HFF-Myc (cell line): ENCODE results near the gene EMD.

Experiments used
- DNase-seq: peaks from one replicate; pipeline ENCODE4 v3.0.0-alpha.2; 2011; ENCODE audit warnings: low read depth; ENCODE audit errors: extremely low read depth
- H3K4me3 ChIP-seq: replicated peaks from 2 replicates; pipeline ENCODE4 v1.5.1; 2011; ENCODE audit warnings: low read depth, mild to moderate bottlenecking, control low read depth, low read length
- TF ChIP-seq, protein P1 (sequence below): IDR thresholded peaks from 2 replicates; pipeline ENCODE4 v1.5.1; 2012; ENCODE audit warnings: mild to moderate bottlenecking, low read depth, low read length, control low read depth; ENCODE audit errors: missing control alignments

EMD gene

DNA sequence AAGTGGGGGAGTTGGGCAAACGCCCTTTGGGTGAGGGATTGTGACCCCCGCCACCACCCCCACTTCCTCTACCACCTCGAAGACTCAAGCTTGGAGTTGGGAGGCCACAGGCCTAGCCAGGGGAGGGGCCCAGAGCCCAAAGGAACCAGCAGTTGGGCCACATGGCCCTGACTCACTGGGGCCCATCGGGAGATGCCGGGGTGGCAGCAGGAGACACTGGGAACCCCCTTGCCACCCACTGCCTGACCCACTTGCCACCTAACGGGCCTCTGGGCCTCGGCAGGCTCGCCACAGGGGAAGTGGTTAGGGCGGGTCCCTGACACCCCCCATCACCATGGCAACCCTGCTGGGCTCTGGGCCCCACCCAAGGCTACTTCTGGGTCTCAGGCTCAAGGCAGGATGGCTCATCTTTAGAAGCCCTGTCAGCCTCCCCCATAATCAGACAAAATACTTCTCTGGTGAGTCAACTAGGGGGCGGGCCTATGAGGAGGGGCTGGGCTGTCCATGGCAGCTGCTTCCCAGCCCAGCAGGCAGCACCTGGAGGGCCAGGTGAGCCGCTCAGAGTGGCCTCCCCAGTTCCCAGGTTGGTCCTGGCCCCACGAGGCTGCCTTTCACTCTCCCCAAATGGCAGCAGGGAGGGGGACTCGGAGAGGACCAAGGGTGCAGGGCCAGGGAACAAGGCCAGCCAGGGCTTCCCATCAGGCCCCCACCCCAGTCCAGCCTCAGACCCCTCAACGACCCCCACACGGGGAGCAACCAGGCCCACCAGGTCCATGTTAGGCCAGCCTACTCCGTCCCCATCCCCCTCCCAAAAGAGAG is 10.3 kb upstream of the EMD start:
- TF ChIP-seq, protein P1, sequence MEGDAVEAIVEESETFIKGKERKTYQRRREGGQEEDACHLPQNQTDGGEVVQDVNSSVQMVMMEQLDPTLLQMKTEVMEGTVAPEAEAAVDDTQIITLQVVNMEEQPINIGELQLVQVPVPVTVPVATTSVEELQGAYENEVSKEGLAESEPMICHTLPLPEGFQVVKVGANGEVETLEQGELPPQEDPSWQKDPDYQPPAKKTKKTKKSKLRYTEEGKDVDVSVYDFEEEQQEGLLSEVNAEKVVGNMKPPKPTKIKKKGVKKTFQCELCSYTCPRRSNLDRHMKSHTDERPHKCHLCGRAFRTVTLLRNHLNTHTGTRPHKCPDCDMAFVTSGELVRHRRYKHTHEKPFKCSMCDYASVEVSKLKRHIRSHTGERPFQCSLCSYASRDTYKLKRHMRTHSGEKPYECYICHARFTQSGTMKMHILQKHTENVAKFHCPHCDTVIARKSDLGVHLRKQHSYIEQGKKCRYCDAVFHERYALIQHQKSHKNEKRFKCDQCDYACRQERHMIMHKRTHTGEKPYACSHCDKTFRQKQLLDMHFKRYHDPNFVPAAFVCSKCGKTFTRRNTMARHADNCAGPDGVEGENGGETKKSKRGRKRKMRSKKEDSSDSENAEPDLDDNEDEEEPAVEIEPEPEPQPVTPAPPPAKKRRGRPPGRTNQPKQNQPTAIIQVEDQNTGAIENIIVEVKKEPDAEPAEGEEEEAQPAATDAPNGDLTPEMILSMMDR: no peak
- DNase-seq: peak; percentile 78
- H3K4me3 ChIP-seq: peak overlapping the region; percentile 88

DNA sequence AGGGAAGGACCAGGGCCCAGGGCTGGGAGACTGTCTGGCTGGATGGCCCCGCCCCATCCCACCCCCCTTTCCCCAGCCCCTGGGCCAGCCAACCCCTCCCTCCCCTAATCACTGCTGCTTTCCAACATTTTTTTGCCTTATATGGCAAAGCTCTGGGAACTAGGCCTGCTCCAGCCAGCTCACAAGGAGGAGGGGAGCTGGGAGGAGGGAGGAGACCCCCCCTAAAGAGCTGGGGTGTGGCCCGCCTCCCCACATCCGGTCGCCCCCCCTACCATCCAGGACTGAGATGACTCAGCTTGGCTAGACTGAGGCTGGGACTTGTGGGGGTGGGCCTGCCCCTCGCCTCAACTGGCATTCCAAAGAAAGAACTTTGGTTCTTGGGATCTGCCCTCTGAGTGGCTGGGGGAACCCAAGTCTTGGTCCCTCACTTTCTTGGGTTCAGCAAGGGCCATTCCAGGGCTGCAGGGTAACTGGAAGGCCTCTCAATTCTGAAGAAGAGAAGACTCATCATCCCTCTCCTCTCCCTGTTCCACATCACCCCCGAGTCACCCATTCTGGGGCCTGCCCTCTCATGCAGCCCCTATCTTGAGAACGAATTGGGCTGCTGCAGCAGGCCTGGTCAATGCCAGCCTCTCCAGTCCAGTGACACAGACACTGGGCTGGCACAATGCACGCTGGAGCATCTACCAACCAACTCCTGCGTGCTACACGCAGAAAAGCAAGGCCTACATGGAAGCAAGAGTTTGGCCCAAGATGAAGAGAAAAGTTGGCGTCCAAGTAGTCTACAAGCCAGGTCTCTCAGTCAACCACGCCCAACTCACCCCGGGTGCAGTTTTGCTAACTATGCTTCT is 9.4 kb upstream of the EMD start:
- TF ChIP-seq, protein P1: no peak
- peak overlapping the region; percentile 88 for H3K4me3 ChIP-seq
- DNase-seq: peak; percentile 81

DNA sequence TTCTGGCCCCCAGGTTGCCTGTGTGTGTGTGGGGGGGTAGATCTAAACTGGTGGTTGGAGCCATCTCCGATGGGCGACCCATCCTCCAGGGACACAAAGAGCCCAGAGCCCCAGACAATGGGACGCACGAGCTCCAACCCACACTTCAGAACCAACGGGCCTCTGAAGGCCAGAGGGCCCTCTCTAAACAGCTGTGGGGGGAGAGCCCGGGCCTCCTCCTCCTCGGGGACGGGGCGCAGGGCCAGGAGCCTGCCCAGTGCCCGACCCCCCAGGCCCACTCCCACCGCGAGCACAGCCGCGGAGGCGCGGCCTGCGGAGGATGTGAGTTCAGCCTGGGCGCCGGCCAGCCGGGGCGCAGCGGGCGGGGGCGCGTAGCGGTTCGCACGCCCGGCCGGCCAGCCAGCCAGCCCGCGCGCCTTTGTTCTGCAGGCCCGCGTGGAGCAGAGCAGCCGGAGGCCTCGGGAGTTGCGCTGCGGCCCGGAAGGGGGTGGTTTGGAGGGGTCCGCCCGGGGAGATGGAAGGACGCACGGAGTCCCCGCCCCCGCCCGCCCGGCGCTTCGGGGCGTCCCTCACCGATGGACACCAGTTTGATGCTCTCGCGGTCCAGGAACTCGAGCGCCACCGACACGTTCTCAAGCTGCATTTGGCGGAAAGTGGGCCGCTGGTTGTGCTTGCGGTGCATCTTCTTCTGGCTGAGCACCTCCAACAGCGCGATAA is 8.6 kb upstream of the EMD start:
- TF ChIP-seq, protein P1: no peak
- no peak for DNase-seq
- peak overlapping the region; percentile 88 for H3K4me3 ChIP-seq

DNA sequence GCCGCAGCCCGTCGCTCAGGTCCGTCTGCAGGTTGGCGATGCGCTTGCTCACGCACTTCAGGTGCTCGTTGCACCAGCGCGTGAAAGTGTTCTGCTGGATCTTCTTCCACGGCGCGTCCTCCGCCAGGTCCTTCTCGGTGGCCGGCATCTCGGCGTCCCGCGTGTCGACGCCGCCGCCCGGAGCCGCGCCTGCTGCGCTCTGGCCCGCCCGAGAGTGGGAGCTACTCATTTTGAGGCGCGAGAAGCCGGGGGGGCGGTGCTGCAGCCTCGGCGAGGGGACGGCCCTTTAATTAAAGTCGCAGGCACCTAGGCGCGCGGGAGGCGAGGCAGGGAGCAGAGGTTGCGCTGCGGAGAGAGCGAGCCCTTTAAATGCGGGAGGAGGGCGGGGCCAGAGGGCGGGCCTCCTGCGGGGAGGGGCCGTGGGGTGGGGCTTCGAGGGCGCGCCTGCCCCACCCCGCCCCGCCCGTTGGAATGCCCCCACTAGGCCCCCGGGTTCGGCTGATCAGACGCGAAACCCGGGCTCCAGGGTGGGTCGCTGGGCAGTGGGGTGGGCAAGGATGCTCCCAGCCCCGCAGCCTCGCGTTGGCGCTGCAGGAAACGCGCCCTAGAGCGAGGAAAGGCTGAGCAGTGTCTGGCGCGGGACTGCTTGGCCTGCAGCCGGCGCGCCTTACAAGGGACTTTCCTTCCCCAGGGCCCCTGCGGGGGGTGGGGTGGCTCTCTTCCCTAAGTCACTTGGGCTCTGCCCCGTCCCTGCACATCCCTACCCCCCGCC is 7.9 kb upstream of the EMD start:
- DNase-seq: peak; percentile 58
- TF ChIP-seq, protein P1: no peak

DNA sequence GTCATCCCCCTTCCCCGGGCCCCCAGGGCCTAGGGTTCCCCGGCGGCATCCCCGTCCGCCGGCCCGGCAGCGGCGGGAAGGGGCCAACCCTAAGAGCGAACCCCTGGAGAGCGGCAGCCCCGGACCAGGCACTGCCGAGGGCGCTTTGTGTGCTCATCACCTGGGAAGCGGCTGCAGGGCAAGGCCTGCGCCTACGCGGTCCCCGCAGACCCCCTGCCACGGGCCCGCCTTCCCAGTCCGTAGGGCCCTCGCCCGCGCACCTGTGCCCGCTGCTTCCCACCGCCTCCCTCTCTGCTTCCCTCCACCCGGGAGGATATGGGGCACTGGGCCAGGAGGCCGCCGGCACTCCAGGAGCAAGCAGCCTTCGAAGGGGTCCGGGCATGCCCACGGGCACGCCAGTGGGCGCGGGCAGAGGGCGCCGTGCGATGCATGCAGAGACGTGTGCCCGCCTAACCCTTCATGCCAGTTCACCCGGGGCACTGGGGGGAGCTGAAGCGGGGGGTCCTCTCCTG is 7.2 kb upstream of the EMD start:
- TF ChIP-seq, protein P1: no peak
- no peak for DNase-seq
- peak overlapping the region; percentile 88 for H3K4me3 ChIP-seq

More for the DNA sequence above, 7.9 kb upstream of the EMD start:
- H3K4me3 ChIP-seq: peak overlapping the region; percentile 88

DNA sequence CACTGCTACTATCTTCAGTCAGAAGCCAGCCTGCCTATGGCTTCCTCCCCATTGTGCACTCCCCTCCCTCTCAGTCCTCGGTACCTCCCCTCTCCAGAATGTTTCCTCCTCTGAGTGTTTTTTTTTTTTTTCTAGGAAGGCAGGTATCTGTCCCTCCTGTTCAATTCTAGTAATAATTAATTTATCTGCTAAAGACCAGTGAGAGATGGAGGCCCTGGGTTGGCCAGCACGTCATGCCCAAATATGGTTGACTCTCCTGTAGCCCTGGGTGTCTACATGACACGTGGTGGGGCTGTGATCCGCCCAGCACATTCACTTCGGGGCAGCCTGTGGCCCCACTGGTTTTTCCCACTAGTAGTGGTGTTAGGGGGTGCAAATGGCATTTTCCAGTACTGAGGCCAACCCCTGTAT is 6.5 kb upstream of the EMD start:
- DNase-seq: no peak
- H3K4me3 ChIP-seq: peak overlapping the region; percentile 88
- TF ChIP-seq, protein P1: no peak
